PC-3 (cell line): ENCODE data around the gene CDH13. TPM values are rescaled to one million over a fixed set of nuclear protein-coding genes. Genes with fewer than 3 reads are reported as not detected.

Experiments used
- ATAC-seq: fragments of 200-7000 bp; cut with Tn5 transposase; 2 replicates; pipeline ENCODE4 v1.9.1; 2020; ENCODE audit warnings: mild to moderate bottlenecking, moderate library complexity
- BruUV-seq: library from RNA; stranded (reverse); fragments of 400-500 nt; replicated peaks from 2 replicates; lab custom pipeline; 2021; lab: Mats Ljungman, UMichigan
- CTCF ChIA-PET: fragments of 300-600 bp; sonication (Branson Sonifier 250); formaldehyde crosslinking; loops from one replicate; lab custom pipeline; 2022; ENCODE audit warnings: antibody characterized with exemption; lab: Charles Lee
- POLR2A ChIA-PET: fragments of 300-600 bp; sonication (Branson Sonifier 250); formaldehyde crosslinking; loops from one replicate; lab custom pipeline; 2022; ENCODE audit warnings: antibody characterized with exemption; ENCODE audit not compliant: unreplicated experiment; lab: Charles Lee
- DNase-seq: peaks from one replicate; pipeline ENCODE4 v3.0.0-alpha.2; 2015
- H2AFZ ChIP-seq: fragments of 300-600 bp; sonication (generic); 2 replicates; pipeline ENCODE4 v1.6.0; 2016; ENCODE audit warnings: antibody characterized with exemption, low read length
- H3F3A ChIP-seq: fragments of 300-600 bp; sonication (generic); one replicate; pipeline ENCODE4 v1.6.0; 2017; ENCODE audit warnings: antibody characterized with exemption, low read length, control low read depth, mild to moderate bottlenecking; ENCODE audit not compliant: unreplicated experiment
- H3K27ac ChIP-seq: fragments of 300-600 bp; sonication (generic); 2 replicates; pipeline ENCODE4 v1.5.1; 2016; ENCODE audit warnings: mild to moderate bottlenecking, low read length
- H3K27me3 ChIP-seq: fragments of 300-600 bp; sonication (generic); 2 replicates; pipeline ENCODE4 v1.6.1; 2016; ENCODE audit warnings: low read length, mixed read lengths
- H3K36me3 ChIP-seq: fragments of 300-600 bp; sonication (generic); 2 replicates; pipeline ENCODE4 v1.6.1; 2016; ENCODE audit warnings: low read depth, mixed run types, low read length, mixed read lengths
- H3K4me1 ChIP-seq: fragments of 300-600 bp; sonication (generic); 2 replicates; pipeline ENCODE4 v1.5.1; 2016; ENCODE audit warnings: low read length; ENCODE audit not compliant: insufficient read depth
- H3K4me2 ChIP-seq: fragments of 300-600 bp; sonication (generic); 2 replicates; pipeline ENCODE4 v1.6.0; 2016; ENCODE audit warnings: low read length
- H3K4me3 ChIP-seq: fragments of 300-600 bp; sonication (generic); 2 replicates; pipeline ENCODE4 v1.5.1; 2016; ENCODE audit warnings: mild to moderate bottlenecking, low read length, mixed read lengths
- H3K79me2 ChIP-seq: fragments of 300-600 bp; sonication (generic); 2 replicates; pipeline ENCODE4 v1.6.1; 2017; ENCODE audit warnings: low read length, mixed read lengths
- H3K9ac ChIP-seq: fragments of 300-600 bp; sonication (generic); 2 replicates; pipeline ENCODE4 v1.6.0; 2016; ENCODE audit warnings: mild to moderate bottlenecking, low read length
- H3K9me2 ChIP-seq: fragments of 300-600 bp; sonication (generic); replicated peaks from 2 replicates; pipeline ENCODE4 v1.6.1; 2016; ENCODE audit warnings: mixed run types, low read length, mixed read lengths
- H3K9me3 ChIP-seq: fragments of 300-600 bp; sonication (generic); 2 replicates; pipeline ENCODE4 v1.6.1; 2016; ENCODE audit warnings: low read length, mixed read lengths
- H4K20me1 ChIP-seq: fragments of 300-600 bp; sonication (generic); 2 replicates; pipeline ENCODE4 v1.6.1; 2016; ENCODE audit warnings: low read length, mixed read lengths
- CTCF ChIP-seq: fragments of 300-600 bp; sonication (generic); conservative IDR thresholded peaks from 2 replicates; pipeline ENCODE4 v1.5.1; 2017; ENCODE audit warnings: antibody characterized with exemption, low read depth, mild to moderate bottlenecking, low read length
- EZH2 ChIP-seq: fragments of 300-600 bp; sonication (generic); IDR thresholded peaks from one replicate; pipeline ENCODE4 v1.6.1; 2017; ENCODE audit warnings: antibody characterized with exemption, mild to moderate bottlenecking, low read length; ENCODE audit not compliant: unreplicated experiment
- EZH2phosphoT487 ChIP-seq: fragments of 300-600 bp; sonication (generic); IDR thresholded peaks from 2 replicates; pipeline ENCODE4 v1.6.1; 2018; ENCODE audit warnings: mild to moderate bottlenecking, antibody characterized with exemption, low read length, borderline replicate concordance
- intact Hi-C: fragments of 100-400 bp; cut with micrococcal nuclease; formaldehyde crosslinking; loops from 2 replicates; pipeline ENCODE4 v1.9.0; 2023
- total RNA-seq: library from RNA; depleted of rRNA; stranded (reverse); fragments of >200 nt; gene quantifications from 2 replicates; pipeline ENCODE4 v1.2.3, GENCODE V29; 2014

Gene CDH13
- total RNA-seq, 1 experiment from 2014 or later: 0.36 TPM

GRCh38 chr16:83171396-83171795 is 544.6 kb downstream of the CDH13 start:
- ATAC-seq (no peak), DNase-seq (no peak)
- H3K4me3 ChIP-seq: no peak overlapping the region
- no peak for TF ChIP-seq EZH2phosphoT487
- no peak for TF ChIP-seq CTCF
- TF ChIP-seq EZH2: no peak
- H4K20me1 ChIP-seq: no peaks in the 10 kb centered on the region
- no peaks in the 10 kb centered on the region for H3K36me3 ChIP-seq
- POLR2A ChIA-PET: no interaction called here
- H3K4me1 ChIP-seq: no peaks in the 10 kb centered on the region
- no peak overlapping the region for H3K4me2 ChIP-seq
- intact Hi-C loops: no loop called here
- H3K27ac ChIP-seq: no peak overlapping the region
- no peaks in the 10 kb centered on the region for H3K79me2 ChIP-seq
- no peak overlapping the region for H2AFZ ChIP-seq
- H3K9ac ChIP-seq: no peak overlapping the region
- H3K9me3 ChIP-seq: no peaks in the 10 kb centered on the region
- no TSS peak for BruUV-seq
- no peaks in the 10 kb centered on the region for H3F3A ChIP-seq
- CTCF ChIA-PET: no interaction called here
- H3K9me2 ChIP-seq: no peaks in the 10 kb centered on the region
- H3K27me3 ChIP-seq: no peaks in the 10 kb centered on the region

- Histone ChIP-seq H3K9me3 (no peaks in the 10 kb centered on the region), H3K27ac (no peak overlapping the region), H4K20me1 (no peaks in the 10 kb centered on the region), H3K4me1 (no peaks in the 10 kb centered on the region), H2AFZ (no peak overlapping the region), H3K9me2 (no peaks in the 10 kb centered on the region), H3K36me3 (no peaks in the 10 kb centered on the region), H3K27me3 (no peaks in the 10 kb centered on the region), H3K9ac (no peak overlapping the region), H3F3A (no peaks in the 10 kb centered on the region), H3K4me2 (no peak overlapping the region), H3K4me3 (no peak overlapping the region), H3K79me2 (no peaks in the 10 kb centered on the region)
- intact Hi-C loops: no loop called here
- no TSS peak for BruUV-seq
- POLR2A ChIA-PET: no interaction called here
- CTCF ChIA-PET: no interaction called here
- DNase-seq: no peak
- TF ChIP-seq EZH2phosphoT487: no peak
- no peak for TF ChIP-seq EZH2
- TF ChIP-seq CTCF: no peak
- no peak for ATAC-seq
Measured at GRCh38 chr16:83174671-83175070, 547.9 kb downstream of the CDH13 start.

GRCh38 chr16:83176802-83177201 is 550.0 kb downstream of the CDH13 start:
- no peaks in the 10 kb centered on the region for H3K79me2 ChIP-seq
- H3K27ac ChIP-seq: no peak overlapping the region
- no peak overlapping the region for H3K9ac ChIP-seq
- no peaks in the 10 kb centered on the region for H3K36me3 ChIP-seq
- no peaks in the 10 kb centered on the region for H3K4me1 ChIP-seq
- H3K9me3 ChIP-seq: no peaks in the 10 kb centered on the region
- H4K20me1 ChIP-seq: no peaks in the 10 kb centered on the region
- no peak overlapping the region for H3K4me2 ChIP-seq
- no peak overlapping the region for H3K4me3 ChIP-seq
- no peaks in the 10 kb centered on the region for H3K9me2 ChIP-seq
- no peak for ATAC-seq
- TF ChIP-seq CTCF: no peak
- POLR2A ChIA-PET: no interaction called here
- CTCF ChIA-PET: no interaction called here
- H2AFZ ChIP-seq: no peak overlapping the region
- H3F3A ChIP-seq: no peaks in the 10 kb centered on the region
- no TSS peak for BruUV-seq
- intact Hi-C loops: no loop called here
- no peaks in the 10 kb centered on the region for H3K27me3 ChIP-seq
- no peak for DNase-seq
